NT2/D1 (cell line): ENCODE data around the gene SLC44A5.

ENCODE experiments used
- SUZ12 ChIP-seq: IDR thresholded peaks from 2 replicates; pipeline ENCODE4 v1.6.1; 2011; ENCODE audit not compliant: insufficient read length, insufficient read depth; ENCODE audit errors: extremely low read depth
- YY1 ChIP-seq: IDR thresholded peaks from 2 replicates; pipeline ENCODE4 v1.6.1; 2011; ENCODE audit not compliant: insufficient read length, insufficient read depth
- ZNF274 ChIP-seq: IDR thresholded peaks from 2 replicates; pipeline ENCODE4 v1.6.1; 2011; ENCODE audit warnings: mild to moderate bottlenecking, low read depth, low read length

DNA sequence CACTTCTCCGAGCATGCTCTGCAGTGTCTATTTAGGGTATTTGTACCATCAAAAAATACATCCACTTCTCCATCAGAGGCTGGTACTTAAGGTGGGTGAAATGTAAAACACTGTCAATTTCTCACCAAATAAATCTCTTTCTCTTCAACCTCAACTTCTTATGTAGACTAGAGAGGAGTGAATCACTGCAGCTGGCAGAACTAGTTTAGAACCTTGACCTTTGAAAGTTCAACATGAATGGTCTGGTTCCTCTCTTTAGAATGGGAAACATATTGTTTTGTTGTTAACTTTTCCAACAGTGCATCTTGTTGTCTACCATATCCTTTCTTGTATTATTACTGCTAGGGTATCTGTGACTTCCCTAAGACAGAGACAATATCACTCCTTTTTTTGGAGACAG, 20.1 kb upstream of the SLC44A5 start:
- no peak for TF ChIP-seq ZNF274
- no peak for TF ChIP-seq YY1
- TF ChIP-seq SUZ12: no peak
